Measurements from ENCODE around the gene ADGRE2.

GRCh38 chr19:14700711-14701375 lies 77.5 kb downstream of the ADGRE2 start:
- TF ChIP-seq POLR2A (IDR thresholded peaks at IDR 0.05) (no peak), CTCF (IDR thresholded peaks at IDR 0.05) (no peak)

Measured in esophagus squamous epithelium (tissue), 4 donors.